ENCODE data around the gene CASQ2.
A peak's percentile ranks its signal among the peaks of the same experiment; 100 is the strongest.

Gene CASQ2

DNA sequence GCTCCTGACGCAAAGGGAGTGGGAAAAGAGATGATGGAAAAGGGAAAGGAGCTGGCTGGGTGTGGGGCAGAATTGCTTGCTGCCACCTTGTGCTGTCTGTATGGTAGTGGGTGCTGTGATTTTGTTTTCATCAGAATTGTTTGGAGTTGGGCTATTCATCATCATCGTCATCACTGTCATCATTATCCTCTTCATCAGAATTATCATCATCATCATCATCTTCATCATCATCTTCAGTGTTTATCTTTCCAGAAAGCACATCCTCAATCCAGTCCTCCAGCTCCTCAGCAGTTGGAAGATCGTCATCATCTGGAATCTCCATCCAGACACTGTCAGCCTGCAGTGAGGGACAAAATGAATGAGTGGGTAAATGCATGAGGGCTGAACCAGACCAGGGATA lies 67.4 kb downstream of the CASQ2 start:
- DNase-seq (ENCODE audit: low spot score), result no peak
- TF ChIP-seq, protein P1, sequence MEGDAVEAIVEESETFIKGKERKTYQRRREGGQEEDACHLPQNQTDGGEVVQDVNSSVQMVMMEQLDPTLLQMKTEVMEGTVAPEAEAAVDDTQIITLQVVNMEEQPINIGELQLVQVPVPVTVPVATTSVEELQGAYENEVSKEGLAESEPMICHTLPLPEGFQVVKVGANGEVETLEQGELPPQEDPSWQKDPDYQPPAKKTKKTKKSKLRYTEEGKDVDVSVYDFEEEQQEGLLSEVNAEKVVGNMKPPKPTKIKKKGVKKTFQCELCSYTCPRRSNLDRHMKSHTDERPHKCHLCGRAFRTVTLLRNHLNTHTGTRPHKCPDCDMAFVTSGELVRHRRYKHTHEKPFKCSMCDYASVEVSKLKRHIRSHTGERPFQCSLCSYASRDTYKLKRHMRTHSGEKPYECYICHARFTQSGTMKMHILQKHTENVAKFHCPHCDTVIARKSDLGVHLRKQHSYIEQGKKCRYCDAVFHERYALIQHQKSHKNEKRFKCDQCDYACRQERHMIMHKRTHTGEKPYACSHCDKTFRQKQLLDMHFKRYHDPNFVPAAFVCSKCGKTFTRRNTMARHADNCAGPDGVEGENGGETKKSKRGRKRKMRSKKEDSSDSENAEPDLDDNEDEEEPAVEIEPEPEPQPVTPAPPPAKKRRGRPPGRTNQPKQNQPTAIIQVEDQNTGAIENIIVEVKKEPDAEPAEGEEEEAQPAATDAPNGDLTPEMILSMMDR (conservative IDR thresholded peaks at IDR 0.05; ENCODE audit: low read depth), result no peak
- CTCF ChIA-PET, result interaction anchor here (0.6 to 0.7 kb wide), 2 partner anchors 12 to 70 kb away, joined by 3 to 4 read pairs; no protein-coding TSS in a partner anchor
- no peak overlapping the region for H3K27ac ChIP-seq
- POLR2A ChIA-PET (ENCODE audit: low non-redundant PET), result no interaction called here

DNA sequence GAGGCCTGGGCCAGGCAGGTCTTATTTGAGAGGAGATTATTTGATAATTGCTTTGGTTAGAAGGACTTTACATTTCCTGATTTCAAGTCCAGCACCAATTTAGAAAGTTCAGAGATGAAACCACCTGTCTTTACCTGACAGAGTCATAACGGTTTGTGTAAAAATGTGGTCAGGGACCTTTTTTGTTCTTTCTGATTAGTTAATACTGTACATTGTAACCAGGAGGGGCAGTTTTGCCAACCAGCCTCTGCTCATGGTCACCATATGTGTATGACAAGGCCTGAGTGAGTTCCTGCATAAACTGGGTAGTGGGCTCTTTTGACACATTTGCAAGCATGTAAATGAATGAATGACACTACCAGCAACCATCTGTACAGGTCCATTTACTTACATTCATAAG lies 70.9 kb downstream of the CASQ2 start:
- TF ChIP-seq, protein P1 (conservative IDR thresholded peaks at IDR 0.05; ENCODE audit: low read depth), result no peak
- no peak overlapping the region for H3K27ac ChIP-seq
- no peak for DNase-seq (ENCODE audit: low spot score)
- CTCF ChIA-PET, result no interaction called here
- POLR2A ChIA-PET (ENCODE audit: low non-redundant PET), result no interaction called here

DNA sequence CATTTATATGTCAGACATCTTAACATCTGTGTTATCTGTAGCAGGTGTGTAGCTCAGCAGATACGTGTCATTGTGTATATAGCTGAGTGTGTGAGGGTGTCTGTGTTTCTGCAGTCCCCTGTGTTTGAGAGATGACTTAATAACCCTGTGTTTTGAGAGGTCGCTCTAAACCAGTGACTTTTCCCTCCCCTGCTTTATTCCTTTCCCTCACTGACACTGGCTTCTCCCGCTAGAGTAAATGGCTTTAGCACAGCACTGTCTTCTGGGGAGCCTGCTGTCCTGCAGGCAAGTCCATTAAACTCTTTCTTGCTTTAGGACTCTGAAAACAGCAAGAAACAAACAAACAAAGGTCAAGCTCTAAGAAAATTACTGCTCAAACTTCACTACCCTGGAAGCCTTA lies 73.7 kb downstream of the CASQ2 start:
- H3K27ac ChIP-seq, result no peak overlapping the region
- ChIA-PET POLR2A (ENCODE audit: low non-redundant PET) (no interaction called here), CTCF (interaction anchor here (1.0 kb wide), 1 partner anchor 12 kb away, joined by 5 read pairs; no protein-coding TSS in a partner anchor)
- TF ChIP-seq, protein P1 (conservative IDR thresholded peaks at IDR 0.05; ENCODE audit: low read depth), result no peak
- DNase-seq (ENCODE audit: low spot score), result no peak

DNA sequence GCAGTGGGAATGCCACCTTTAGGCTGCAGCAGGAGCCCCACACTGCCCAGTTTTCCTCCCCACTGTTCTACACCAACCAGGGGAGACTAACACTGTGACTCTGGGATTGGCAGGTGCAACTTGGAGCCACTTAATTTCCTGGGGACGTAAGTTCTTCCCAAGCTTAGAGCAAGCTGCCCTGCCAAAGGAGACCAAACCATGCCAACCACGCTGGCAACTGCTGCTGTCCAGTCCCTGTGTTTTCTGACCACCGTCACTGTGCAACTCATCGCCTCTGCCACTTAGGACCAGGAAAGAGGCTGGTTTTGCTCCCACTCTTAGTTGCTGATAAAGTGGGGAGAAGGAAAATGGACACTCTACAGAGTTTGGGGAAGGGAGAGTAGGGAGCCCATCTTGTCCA lies 76.3 kb downstream of the CASQ2 start:
- ChIA-PET CTCF (no interaction called here), POLR2A (ENCODE audit: low non-redundant PET) (no interaction called here)
- TF ChIP-seq, protein P1 (conservative IDR thresholded peaks at IDR 0.05; ENCODE audit: low read depth), result no peak
- H3K27ac ChIP-seq, result peak overlapping the region; percentile 6; the same call in 1 of the 2 replicates
- no peak for DNase-seq (ENCODE audit: low spot score)

DNA sequence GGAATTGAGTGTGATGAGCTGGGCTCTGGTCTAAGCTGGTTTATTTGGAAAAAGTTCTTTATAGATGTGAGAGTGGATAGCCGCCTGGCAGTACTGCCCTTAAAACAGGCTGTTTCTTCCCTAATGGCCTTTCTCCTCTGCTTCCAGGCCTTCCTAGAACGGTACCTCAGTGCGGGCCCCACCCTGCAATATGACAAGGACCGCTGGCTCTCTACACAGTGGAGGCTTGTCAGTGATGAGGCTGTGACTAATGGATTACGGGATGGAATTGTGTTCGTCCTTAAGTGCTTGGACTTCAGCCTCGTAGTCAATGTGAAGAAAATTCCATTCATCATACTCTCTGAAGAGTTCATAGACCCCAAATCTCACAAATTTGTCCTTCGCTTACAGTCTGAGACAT lies 77.5 kb downstream of the CASQ2 start:
- ChIA-PET CTCF (interaction anchor here (0.6 kb wide), 1 partner anchor 32 kb away, joined by 3 read pairs; no protein-coding TSS in a partner anchor), POLR2A (ENCODE audit: low non-redundant PET) (interaction anchor here (0.6 kb wide), 1 partner anchor 1572 kb away, joined by 3 read pairs; no protein-coding TSS in a partner anchor)

DNA sequence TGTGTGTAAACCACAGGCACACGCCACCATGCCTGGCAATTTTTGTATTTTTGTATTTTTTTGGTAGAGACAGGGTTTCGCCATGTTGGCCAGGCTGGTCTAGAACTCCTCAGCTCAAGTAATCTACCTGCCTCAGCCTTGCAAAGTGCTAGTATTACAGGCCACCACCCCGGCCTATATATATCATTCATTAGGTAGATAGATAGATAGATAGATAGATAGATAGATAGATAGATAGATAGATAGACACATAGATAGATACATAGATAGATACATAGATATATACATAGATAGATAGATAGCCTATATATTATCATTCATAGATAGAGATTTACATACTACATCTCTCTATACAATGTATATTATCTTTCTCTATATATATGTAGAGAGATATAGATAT lies 80.8 kb downstream of the CASQ2 start:
- DNase-seq (ENCODE audit: low spot score), result no peak
- TF ChIP-seq, protein P1 (conservative IDR thresholded peaks at IDR 0.05; ENCODE audit: low read depth), result no peak
- POLR2A ChIA-PET (ENCODE audit: low non-redundant PET), result no interaction called here
- CTCF ChIA-PET, result interaction anchor here (0.6 kb wide), 1 partner anchor 16 kb away, joined by 6 read pairs; no protein-coding TSS in a partner anchor
- H3K27ac ChIP-seq, result no peak overlapping the region

More for the DNA sequence above, 77.5 kb downstream of the CASQ2 start:
- TF ChIP-seq, protein P1 (conservative IDR thresholded peaks at IDR 0.05; ENCODE audit: low read depth), result no peak
- H3K27ac ChIP-seq, result no peak overlapping the region
- DNase-seq (ENCODE audit: low spot score), result no peak
